Pancreas (tissue), 10 donors: ENCODE data around the gene XPO4. TPM values are rescaled to one million over a fixed set of nuclear protein-coding genes. Genes with fewer than 3 reads are reported as not detected.

ENCODE experiments used
- ATAC-seq, 4 donors: fragments of 200-7000 bp; cut with Tn5 transposase; one replicate each; pipeline versions ENCODE4 v1.8.0 to v1.9.1; 2020; ENCODE audit warnings: mild to moderate bottlenecking in 4 of 4, moderate library complexity in 4 of 4
- DNase-seq, 6 donors: peaks; one replicate each; pipeline ENCODE4 v3.0.0-alpha.2; 2020
- FAIRE-seq: peaks from 2 replicates; lab custom pipeline; 2012; peaks lifted over from hg19 to GRCh38; lab: Jason Lieb, UNC
- H3K27ac ChIP-seq, 4 donors: fragments of 200-600 bp; sonication (generic); 1 replicate in 3 of 4; 2 replicates in 1 of 4; pipeline versions ENCODE4 v1.5.0 to v1.8.0; 2020
- H3K27me3 ChIP-seq, 4 donors: fragments of 200-600 bp; one replicate each; pipeline ENCODE4 v1.8.0; 2021
- H3K36me3 ChIP-seq, 3 donors: fragments of 200-600 bp; sonication (generic) in 1 of 3; one replicate each; pipeline versions ENCODE4 v1.5.0 to v1.8.0; 2020 to 2021
- H3K4me1 ChIP-seq, 3 donors: fragments of 200-600 bp; one replicate each; pipeline ENCODE4 v1.8.0; 2021
- H3K4me3 ChIP-seq, 4 donors: fragments of 200-600 bp; sonication (generic) in 2 of 4; one replicate each; pipeline versions ENCODE4 v1.5.0 to v1.8.0; 2020 to 2021
- H3K9me3 ChIP-seq, 4 donors: fragments of 200-600 bp; one replicate each; pipeline ENCODE4 v1.8.0; 2021
- CTCF ChIP-seq, 4 donors: fragments of 200-600 bp; sonication (generic) in 3 of 4; IDR thresholded peaks; one replicate each; pipeline versions ENCODE4 v1.5.0 to v1.8.0; 2021; ENCODE audit warnings: antibody characterized with exemption in 4 of 4
- WGBS, 2 donors: extraction: QIAGEN DNeasy Blood & Tissue Kit; methylation state at CpG; one replicate each; pipeline ENCODE4 v1.1.7; 2013; 5-methylcytosine and 5-hydroxymethylcytosine counted together
- intact Hi-C, 3 donors: fragments of 100-400 bp; cut with DNase I; formaldehyde crosslinking; loops; one replicate each; pipeline versions ENCODE4 v1.11.1 to v1.14.2; 2022
- polyA plus RNA-seq, 2 donors: library from polyadenylated mRNA; stranded (reverse); fragments of 200-250 nt; gene quantifications; one replicate each; pipeline ENCODE4 v1.2.3, GENCODE V29; 2013
- total RNA-seq, 6 donors: library from RNA; stranded (reverse); fragmentation: NEBNext Ultra II Directional in 4 of 6; extraction: Animal tissue kit (Norgen Biotek cat#: 25700) in 4 of 6; gene quantifications; one replicate each; pipeline versions ENCODE4 v1.2.1 to v1.2.4, GENCODE V29; 2021 to 2023
- donor health status: healthy with polysubstance abuse.
- donor health status: DM: no; HTN: no; CAD: no; lungs with moderate emphysema.
- donor health status: DM: no; HTN: no; CAD: no.
- donor health status: control.
- donor health status: control.
- donor health status: Bipolar disorder and iron deficiency.
- donor health status: DM: yes; HTN: yes; CAD: no.
- donor health status: DM: no; HTN: no; CAD: no.
- donor health status: DM: no; HTN: no; CAD: no.
- donor health status: DM: yes; HTN: yes; CAD: no.

XPO4 gene
- total and polyA plus RNA-seq, 8 donors: 2.4 to 9.0 (median 5.3) TPM

- no peaks in the 10 kb centered on the region for H3K9me3 ChIP-seq
- ATAC-seq (no peak), DNase-seq (no peak), FAIRE-seq (no peak)
- H3K4me1 ChIP-seq: peaks cover 4 to 6% (median 4%) of the 10 kb centered on the region in 3 donors
- no peaks in the 10 kb centered on the region for H3K27me3 ChIP-seq
- WGBS, 2 donors: 92 to 93% methylated on average over 2 of the region's 2 CpGs
- no peak overlapping the region for H3K27ac ChIP-seq
- no peak overlapping the region for H3K4me3 ChIP-seq
- no peak for TF ChIP-seq CTCF (IDR thresholded peaks at IDR 0.05)
- intact Hi-C loops: no loop called here
- H3K36me3 ChIP-seq: no peaks in the 10 kb centered on the region
Observed at GRCh38 chr13:20775961-20776360, 126.6 kb downstream of the XPO4 start.

DNA sequence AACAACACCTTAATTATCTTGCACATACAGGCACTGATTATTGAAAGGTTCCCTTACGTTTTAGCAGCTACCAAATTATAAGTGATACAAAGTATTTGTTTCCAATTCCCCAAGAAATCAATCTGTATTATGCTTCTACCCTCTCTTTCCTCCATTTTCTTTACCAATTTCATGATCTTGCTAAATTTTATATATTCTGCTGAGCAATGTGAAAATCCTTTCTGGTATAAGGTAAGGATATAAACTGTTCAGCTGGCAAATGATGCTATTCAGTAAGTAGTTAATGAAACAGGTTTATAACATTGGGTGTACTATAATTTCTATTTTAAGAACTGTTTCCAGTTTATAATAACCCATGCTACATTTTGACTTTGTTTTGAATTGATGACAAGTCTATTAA lies 127.8 kb downstream of the XPO4 start:
- H3K4me3 ChIP-seq: no peak overlapping the region
- no peaks in the 10 kb centered on the region for H3K36me3 ChIP-seq
- DNase-seq: no peak
- 70% methylated on average over 1 of the region's 1 CpG for WGBS, 2 donors
- H3K27ac ChIP-seq: no peak overlapping the region
- no peaks in the 10 kb centered on the region for H3K27me3 ChIP-seq
- TF ChIP-seq CTCF (IDR thresholded peaks at IDR 0.05): no peak
- intact Hi-C loops: no loop called here
- H3K4me1 ChIP-seq: peaks cover 4 to 6% (median 4%) of the 10 kb centered on the region in 3 donors
- no peaks in the 10 kb centered on the region for H3K9me3 ChIP-seq
- no peak for ATAC-seq
- no peak for FAIRE-seq

DNA sequence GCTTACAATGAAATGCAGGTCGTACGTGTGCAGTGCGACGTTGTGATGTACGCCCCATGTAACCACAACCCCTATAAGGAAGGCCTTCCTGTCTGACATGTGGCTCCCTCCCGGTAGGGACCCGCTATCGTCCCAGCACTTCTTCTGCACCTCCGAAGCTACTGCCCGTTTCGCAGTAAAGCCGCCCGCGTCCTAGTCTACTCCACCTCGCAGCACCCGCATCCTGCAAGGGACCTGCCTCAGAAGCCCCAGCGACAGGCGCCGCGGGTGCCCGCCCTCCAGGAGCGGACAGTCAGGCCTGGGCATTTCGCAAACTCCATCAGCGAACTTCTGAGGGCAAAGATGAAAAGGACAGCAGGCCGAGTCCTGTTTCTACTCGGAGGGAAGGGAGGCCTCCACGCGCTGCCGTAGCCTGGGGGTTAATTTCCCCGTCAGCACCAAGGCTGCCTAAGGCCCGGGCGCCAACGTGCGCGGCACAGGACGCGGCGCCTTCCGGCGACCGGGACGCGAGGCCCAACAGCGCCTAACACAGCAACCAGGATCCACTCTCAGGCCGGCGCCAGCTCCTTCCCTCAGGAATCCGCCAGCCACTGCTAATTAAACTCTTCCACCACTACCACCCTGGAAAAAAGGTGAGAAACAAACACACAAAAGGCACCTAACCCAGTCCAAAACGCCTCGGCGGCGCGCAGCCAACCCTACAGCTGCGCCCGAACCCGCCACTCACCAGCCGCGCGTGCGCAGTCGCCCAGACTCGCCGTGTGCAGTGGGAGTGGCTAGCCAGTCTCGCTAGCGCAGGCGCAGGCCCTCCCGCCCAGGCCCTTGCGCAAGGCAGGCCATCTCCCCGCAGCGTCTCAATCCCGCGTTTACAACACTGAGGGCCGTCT lies 129.1 kb downstream of the XPO4 start, which contains the start of gene EEF1AKMT1:
Gene EEF1AKMT1, minus strand, starts transcription at position 768 of the 887 bp plus-strand sequence. CDS start 16,363 bp downstream, outside the sequence.
- no peaks in the 10 kb centered on the region for H3K9me3 ChIP-seq
- H3K36me3 ChIP-seq: no peaks in the 10 kb centered on the region
- peak within 1 kb of the TSS; percentile 45 to 62 (median 52) for H3K4me3 ChIP-seq
- peak within 1 kb of the TSS; percentile 75 to 86 (median 82) for H3K27ac ChIP-seq
- 1% methylated on average over 72 of the region's 72 CpGs for WGBS, 2 donors
- ATAC-seq: peak; percentile 97 to 100 (median 100)
- DNase-seq: peak; percentile 90 to 99 (median 95)
- intact Hi-C loops: no loop called here
- FAIRE-seq: no peak
- H3K27me3 ChIP-seq: no peaks in the 10 kb centered on the region
- TF ChIP-seq CTCF (IDR thresholded peaks at IDR 0.05): no peak
- H3K4me1 ChIP-seq: peaks cover 4 to 6% (median 4%) of the 10 kb centered on the region in 3 donors

GRCh38 chr13:20772401-20773131 lies 130.0 kb downstream of the XPO4 start:
- FAIRE-seq (no peak), ATAC-seq (no peak), DNase-seq (no peak)
- Histone ChIP-seq H3K4me3 (peak overlapping the region; percentile 45 to 62 (median 52)), H3K36me3 (no peaks in the 10 kb centered on the region), H3K27ac (peak overlapping the region; percentile 75 to 86 (median 82)), H3K27me3 (no peaks in the 10 kb centered on the region), H3K4me1 (peaks cover 4 to 6% (median 4%) of the 10 kb centered on the region in 3 donors), H3K9me3 (no peaks in the 10 kb centered on the region)
- 86 to 88% methylated on average over 10 of the region's 10 CpGs for WGBS, 2 donors
- intact Hi-C loops: no loop called here
- TF ChIP-seq CTCF (IDR thresholded peaks at IDR 0.05): no peak
